ENCODE measurements around the gene SSH3.

- no peak for TF ChIP-seq CTCF (IDR thresholded peaks at IDR 0.05; ENCODE audit: low read depth, low read length)
- TF ChIP-seq POLR2A (IDR thresholded peaks at IDR 0.05; ENCODE audit: extremely low read depth, insufficient read length), result no peak
Measured at GRCh38 chr11:67278939-67279588, 24.3 kb upstream of the SSH3 start.

All from NB4 (cell line).